Measurements from ENCODE around the gene RBMS2. TPM values are rescaled to one million over a fixed set of nuclear protein-coding genes. Genes with fewer than 3 reads are reported as not detected.

The RBMS2 gene
- total and polyA plus RNA-seq, 9 of the 15 experiments (the other 6 are each of a cell fraction or from before 2014, with no cell fraction given), result 0.08 to 10.5 (median 0.31) TPM

DNA sequence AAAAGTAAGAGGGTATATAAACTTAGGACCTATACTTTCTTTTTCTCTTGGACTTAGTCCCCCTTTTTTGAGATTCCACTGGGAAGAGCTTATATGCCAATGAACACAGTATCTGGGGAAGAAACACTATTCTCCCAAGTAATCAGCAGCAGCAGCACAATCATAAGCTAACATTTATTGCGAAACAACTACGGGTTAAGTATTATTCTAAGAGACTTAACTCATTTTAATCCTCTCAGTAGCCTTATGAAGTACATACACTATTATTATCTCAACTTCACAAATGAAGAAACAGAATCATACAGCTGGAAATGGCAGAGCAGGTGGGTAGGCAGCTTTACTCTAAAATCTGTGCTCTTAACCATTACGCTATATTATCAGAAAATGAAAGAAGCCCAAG lies 80.6 kb downstream of the RBMS2 start (continued):
- TF ChIP-seq NFXL1 (CRISPR knock-in tag; IDR thresholded peaks at IDR 0.05) (no peak), U2AF2 (optimal IDR thresholded peaks at IDR 0.05; ENCODE audit: low read depth, low read length) (no peak), LARP7 (IDR thresholded peaks at IDR 0.05) (no peak)
- TF ChIP-seq, protein P1, sequence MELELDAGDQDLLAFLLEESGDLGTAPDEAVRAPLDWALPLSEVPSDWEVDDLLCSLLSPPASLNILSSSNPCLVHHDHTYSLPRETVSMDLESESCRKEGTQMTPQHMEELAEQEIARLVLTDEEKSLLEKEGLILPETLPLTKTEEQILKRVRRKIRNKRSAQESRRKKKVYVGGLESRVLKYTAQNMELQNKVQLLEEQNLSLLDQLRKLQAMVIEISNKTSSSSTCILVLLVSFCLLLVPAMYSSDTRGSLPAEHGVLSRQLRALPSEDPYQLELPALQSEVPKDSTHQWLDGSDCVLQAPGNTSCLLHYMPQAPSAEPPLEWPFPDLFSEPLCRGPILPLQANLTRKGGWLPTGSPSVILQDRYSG (tag; conservative IDR thresholded peaks at IDR 0.05; ENCODE audit: low read depth), result no peak

DNA sequence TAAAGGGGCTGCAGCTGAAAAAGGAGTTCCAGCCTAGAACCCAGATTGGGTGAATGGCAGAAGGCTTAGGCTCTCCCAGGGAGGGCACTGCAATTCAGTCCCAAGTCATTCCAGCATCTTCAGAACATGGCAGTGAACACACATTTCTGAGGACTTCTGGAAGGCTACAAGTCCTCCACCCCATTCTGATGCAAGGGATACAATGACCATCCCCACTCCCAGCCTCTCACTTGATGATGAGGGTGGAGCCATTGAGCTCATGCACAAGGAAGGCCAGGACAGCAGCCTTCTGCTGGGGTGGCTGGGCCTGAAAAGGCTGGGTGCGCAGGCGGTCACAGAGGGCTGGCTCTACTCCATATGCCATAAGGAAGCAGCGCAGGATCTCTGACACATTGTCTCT lies 82.7 kb downstream of the RBMS2 start:
- 100% methylated on average over 3 of the region's 3 CpGs for WGBS (ENCODE audit: insufficient coverage, low coverage, missing lambda C conversion rate)
- in situ Hi-C loops (cut with MboI), result no loop called here
- BruUV-seq (replicated peaks), result no TSS peak
- peaks cover 89% of the 10 kb centered on the region for H3K36me3 ChIP-seq (ENCODE audit: control insufficient read depth, insufficient read depth, low read length)
- ChIA-PET CTCF (ENCODE audit: low intra/inter-chr PET ratio) (no interaction called here), POLR2A (no interaction called here)
- H3K79me2 ChIP-seq (ENCODE audit: control insufficient read depth, insufficient read depth, low read length), result no peaks in the 10 kb centered on the region
- H3K9me3 ChIP-seq (replicated peaks; ENCODE audit: control insufficient read depth, insufficient read depth, low read depth, low read length), result no peaks in the 10 kb centered on the region
- H3K9ac ChIP-seq (ENCODE audit: insufficient read depth in 1 of 2, low read depth in 2 of 2, low read length in 2 of 2), result no peak overlapping the region
- H3K27me3 ChIP-seq (ENCODE audit: control insufficient read depth in 2 of 2, insufficient read depth in 2 of 2, low read length in 2 of 2), result no peaks in the 10 kb centered on the region
- no peak overlapping the region for H3K27ac ChIP-seq (ENCODE audit: extremely low read depth, low read depth, low read length)
- DNase-seq (ENCODE audit: extremely low read depth in 1 of 4, low spot score in 3 of 4) (no peak), FAIRE-seq (no peak), ATAC-seq (no peak)
- H4K20me1 ChIP-seq (replicated peaks; ENCODE audit: control insufficient read depth, insufficient read depth, low read length), result 0 out of 2 replicates have a peak, but pooled peaks cover 5% of the 10 kb centered on the region
- no peaks in the 10 kb centered on the region for H3K9me1 ChIP-seq (ENCODE audit: control insufficient read depth, insufficient read depth, low read length)
- intact Hi-C loops (cut with micrococcal nuclease), result no loop called here
- no peak overlapping the region for H3K4me2 ChIP-seq (ENCODE audit: insufficient read depth, low read length)
- no peak overlapping the region for H2AFZ ChIP-seq (ENCODE audit: low read depth, low read length)
- no peak overlapping the region for H3K4me3 ChIP-seq
- no peaks in the 10 kb centered on the region for H3K4me1 ChIP-seq (replicated peaks in 1 of 2; ENCODE audit: control insufficient read depth in 2 of 2, insufficient read depth in 2 of 2, low read length in 2 of 2)
- no peak for TF ChIP-seq KDM2B (CRISPR knock-in tag; IDR thresholded peaks at IDR 0.05)
- TF ChIP-seq, protein P2, sequence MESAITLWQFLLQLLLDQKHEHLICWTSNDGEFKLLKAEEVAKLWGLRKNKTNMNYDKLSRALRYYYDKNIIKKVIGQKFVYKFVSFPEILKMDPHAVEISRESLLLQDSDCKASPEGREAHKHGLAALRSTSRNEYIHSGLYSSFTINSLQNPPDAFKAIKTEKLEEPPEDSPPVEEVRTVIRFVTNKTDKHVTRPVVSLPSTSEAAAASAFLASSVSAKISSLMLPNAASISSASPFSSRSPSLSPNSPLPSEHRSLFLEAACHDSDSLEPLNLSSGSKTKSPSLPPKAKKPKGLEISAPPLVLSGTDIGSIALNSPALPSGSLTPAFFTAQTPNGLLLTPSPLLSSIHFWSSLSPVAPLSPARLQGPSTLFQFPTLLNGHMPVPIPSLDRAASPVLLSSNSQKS (CRISPR knock-in tag; IDR thresholded peaks at IDR 0.05), result no peak
- TF ChIP-seq, protein P3, sequence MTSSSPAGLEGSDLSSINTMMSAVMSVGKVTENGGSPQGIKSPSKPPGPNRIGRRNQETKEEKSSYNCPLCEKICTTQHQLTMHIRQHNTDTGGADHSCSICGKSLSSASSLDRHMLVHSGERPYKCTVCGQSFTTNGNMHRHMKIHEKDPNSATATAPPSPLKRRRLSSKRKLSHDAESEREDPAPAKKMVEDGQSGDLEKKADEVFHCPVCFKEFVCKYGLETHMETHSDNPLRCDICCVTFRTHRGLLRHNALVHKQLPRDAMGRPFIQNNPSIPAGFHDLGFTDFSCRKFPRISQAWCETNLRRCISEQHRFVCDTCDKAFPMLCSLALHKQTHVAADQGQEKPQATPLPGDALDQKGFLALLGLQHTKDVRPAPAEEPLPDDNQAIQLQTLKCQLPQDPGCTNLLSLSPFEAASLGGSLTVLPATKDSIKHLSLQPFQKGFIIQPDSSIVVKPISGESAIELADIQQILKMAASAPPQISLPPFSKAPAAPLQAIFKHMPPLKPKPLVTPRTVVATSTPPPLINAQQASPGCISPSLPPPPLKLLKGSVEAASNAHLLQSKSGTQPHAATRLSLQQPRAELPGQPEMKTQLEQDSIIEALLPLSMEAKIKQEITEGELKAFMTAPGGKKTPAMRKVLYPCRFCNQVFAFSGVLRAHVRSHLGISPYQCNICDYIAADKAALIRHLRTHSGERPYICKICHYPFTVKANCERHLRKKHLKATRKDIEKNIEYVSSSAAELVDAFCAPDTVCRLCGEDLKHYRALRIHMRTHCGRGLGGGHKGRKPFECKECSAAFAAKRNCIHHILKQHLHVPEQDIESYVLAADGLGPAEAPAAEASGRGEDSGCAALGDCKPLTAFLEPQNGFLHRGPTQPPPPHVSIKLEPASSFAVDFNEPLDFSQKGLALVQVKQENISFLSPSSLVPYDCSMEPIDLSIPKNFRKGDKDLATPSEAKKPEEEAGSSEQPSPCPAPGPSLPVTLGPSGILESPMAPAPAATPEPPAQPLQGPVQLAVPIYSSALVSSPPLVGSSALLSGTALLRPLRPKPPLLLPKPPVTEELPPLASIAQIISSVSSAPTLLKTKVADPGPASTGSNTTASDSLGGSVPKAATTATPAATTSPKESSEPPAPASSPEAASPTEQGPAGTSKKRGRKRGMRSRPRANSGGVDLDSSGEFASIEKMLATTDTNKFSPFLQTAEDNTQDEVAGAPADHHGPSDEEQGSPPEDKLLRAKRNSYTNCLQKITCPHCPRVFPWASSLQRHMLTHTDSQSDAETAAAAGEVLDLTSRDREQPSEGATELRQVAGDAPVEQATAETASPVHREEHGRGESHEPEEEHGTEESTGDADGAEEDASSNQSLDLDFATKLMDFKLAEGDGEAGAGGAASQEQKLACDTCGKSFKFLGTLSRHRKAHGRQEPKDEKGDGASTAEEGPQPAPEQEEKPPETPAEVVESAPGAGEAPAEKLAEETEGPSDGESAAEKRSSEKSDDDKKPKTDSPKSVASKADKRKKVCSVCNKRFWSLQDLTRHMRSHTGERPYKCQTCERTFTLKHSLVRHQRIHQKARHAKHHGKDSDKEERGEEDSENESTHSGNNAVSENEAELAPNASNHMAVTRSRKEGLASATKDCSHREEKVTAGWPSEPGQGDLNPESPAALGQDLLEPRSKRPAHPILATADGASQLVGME (CRISPR knock-in tag; IDR thresholded peaks at IDR 0.05), result no peak
- TF ChIP-seq, protein P4, sequence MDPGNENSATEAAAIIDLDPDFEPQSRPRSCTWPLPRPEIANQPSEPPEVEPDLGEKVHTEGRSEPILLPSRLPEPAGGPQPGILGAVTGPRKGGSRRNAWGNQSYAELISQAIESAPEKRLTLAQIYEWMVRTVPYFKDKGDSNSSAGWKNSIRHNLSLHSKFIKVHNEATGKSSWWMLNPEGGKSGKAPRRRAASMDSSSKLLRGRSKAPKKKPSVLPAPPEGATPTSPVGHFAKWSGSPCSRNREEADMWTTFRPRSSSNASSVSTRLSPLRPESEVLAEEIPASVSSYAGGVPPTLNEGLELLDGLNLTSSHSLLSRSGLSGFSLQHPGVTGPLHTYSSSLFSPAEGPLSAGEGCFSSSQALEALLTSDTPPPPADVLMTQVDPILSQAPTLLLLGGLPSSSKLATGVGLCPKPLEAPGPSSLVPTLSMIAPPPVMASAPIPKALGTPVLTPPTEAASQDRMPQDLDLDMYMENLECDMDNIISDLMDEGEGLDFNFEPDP (CRISPR knock-in tag; IDR thresholded peaks at IDR 0.05), result no peak
- TF ChIP-seq, protein P5, sequence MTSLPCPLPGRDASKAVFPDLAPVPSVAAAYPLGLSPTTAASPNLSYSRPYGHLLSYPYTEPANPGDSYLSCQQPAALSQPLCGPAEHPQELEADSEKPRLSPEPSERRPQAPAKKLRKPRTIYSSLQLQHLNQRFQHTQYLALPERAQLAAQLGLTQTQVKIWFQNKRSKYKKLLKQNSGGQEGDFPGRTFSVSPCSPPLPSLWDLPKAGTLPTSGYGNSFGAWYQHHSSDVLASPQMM (CRISPR knock-in tag; IDR thresholded peaks at IDR 0.05), result no peak
- no peak for TF ChIP-seq HDAC6 (IDR thresholded peaks at IDR 0.05; ENCODE audit: low read depth, low read length)
- no peak for TF ChIP-seq ZBED1 (IDR thresholded peaks at IDR 0.05)
- no peak for TF ChIP-seq ZBTB8A (IDR thresholded peaks at IDR 0.05; ENCODE audit: partially characterized antibody)

Data from K562 (cell line).